Measurements from ENCODE around the gene CHD2. TPM values are rescaled to one million over a fixed set of nuclear protein-coding genes. Genes with fewer than 3 reads are reported as not detected.
A peak's percentile ranks its signal among the peaks of the same experiment; 100 is the strongest.
"Not testable (repeated sequence)": the region's sequence is repeated elsewhere in the genome, so short reads cannot be mapped to it uniquely, and the experiment has no call there.

Gene CHD2
- total RNA-seq, 6 donors from 2014 or later, result 102 to 500 (median 155) TPM

- Histone ChIP-seq H3K27me3 (no peaks in the 10 kb centered on the region), H3K36me3 (no peaks in the 10 kb centered on the region), H3K9me3 (no peaks in the 10 kb centered on the region), H3K4me1 (peaks cover 3 to 20% (median 17%) of the 10 kb centered on the region in 4 donors), H3K27ac (peak overlapping the region in 3 of 4 donors; percentile 10 to 24 (median 12)), H3K4me3 (no peak overlapping the region)
- peak; percentile 31 to 81 for ATAC-seq (ENCODE audit: low FRiP score in 2 of 2)
- peak; percentile 70 to 77 for DNase-seq
- 71 to 78% methylated on average over 11 to 29 of the region's 29 CpGs for WGBS, 2 donors
- no peak for TF ChIP-seq POLR2AphosphoS5 (IDR thresholded peaks at IDR 0.05)
- no peak for TF ChIP-seq EP300 (IDR thresholded peaks at IDR 0.05)
- TF ChIP-seq POLR2A (IDR thresholded peaks at IDR 0.05), result peak in 1 of 4 donors; percentile 21
These were observed 137.1 kb downstream of the CHD2 start for GRCh38 chr15:93036951-93037819.

- DNase-seq, result peak in 1 of 2 donors; percentile 13
- H3K4me1 ChIP-seq, result peaks cover 3 to 20% (median 17%) of the 10 kb centered on the region in 4 donors
- H3K9me3 ChIP-seq, result no peaks in the 10 kb centered on the region
- no peak overlapping the region for H3K4me3 ChIP-seq
- H3K27me3 ChIP-seq, result no peaks in the 10 kb centered on the region
- no peaks in the 10 kb centered on the region for H3K36me3 ChIP-seq
- H3K27ac ChIP-seq, result peak overlapping the region in 3 of 4 donors; percentile 10 to 24 (median 12)
- ATAC-seq (ENCODE audit: low FRiP score in 2 of 2), result no peak
- 84 to 90% methylated on average over 13 to 20 of the region's 20 CpGs for WGBS, 2 donors
- TF ChIP-seq CTCF (IDR thresholded peaks at IDR 0.05), result no peak
- TF ChIP-seq POLR2A (IDR thresholded peaks at IDR 0.05), result no peak
- TF ChIP-seq EP300 (IDR thresholded peaks at IDR 0.05), result no peak
- no peak for TF ChIP-seq POLR2AphosphoS5 (IDR thresholded peaks at IDR 0.05)
These were observed 137.9 kb downstream of the CHD2 start for GRCh38 chr15:93037820-93038705.

- DNase-seq, result peak in 1 of 2 donors; percentile 52
- 77 to 88% methylated on average over 13 of the region's 13 CpGs for WGBS, 2 donors
- not testable (repeated sequence) for ATAC-seq (ENCODE audit: low FRiP score in 2 of 2)
These were observed 139.6 kb downstream of the CHD2 start for GRCh38 chr15:93039562-93040287.

GRCh38 chr15:93040288-93041158, 140.4 kb downstream of the CHD2 start:
- 72 to 75% methylated on average over 14 to 20 of the region's 20 CpGs for WGBS, 2 donors
- H3K27me3 ChIP-seq, result no peaks in the 10 kb centered on the region
- peaks cover 3 to 20% (median 17%) of the 10 kb centered on the region in 4 donors for H3K4me1 ChIP-seq
- peak; percentile 26 to 79 for DNase-seq
- TF ChIP-seq EP300 (IDR thresholded peaks at IDR 0.05) (no peak), CTCF (IDR thresholded peaks at IDR 0.05) (no peak), POLR2AphosphoS5 (IDR thresholded peaks at IDR 0.05) (no peak), POLR2A (IDR thresholded peaks at IDR 0.05) (no peak)
- H3K27ac ChIP-seq, result no peak overlapping the region
- peaks cover 0 to 11% (median 0%) of the 10 kb centered on the region in 4 donors for H3K36me3 ChIP-seq
- no peaks in the 10 kb centered on the region for H3K9me3 ChIP-seq
- ATAC-seq (ENCODE audit: low FRiP score in 2 of 2), result peak in 1 of 2 donors; percentile 65
- H3K4me3 ChIP-seq, result no peak overlapping the region

More at GRCh38 chr15:93039562-93040287, 139.6 kb downstream of the CHD2 start:
- not testable (repeated sequence) for H3K4me3 ChIP-seq, H3K36me3 ChIP-seq, H3K9me3 ChIP-seq, H3K27me3 ChIP-seq, H3K27ac ChIP-seq
- H3K4me1 ChIP-seq, result peaks cover 3 to 20% (median 17%) of the 10 kb centered on the region in 4 donors

- Histone ChIP-seq H3K36me3 (peaks cover 0 to 11% (median 0%) of the 10 kb centered on the region in 4 donors), H3K4me3 (no peak overlapping the region), H3K27me3 (no peaks in the 10 kb centered on the region), H3K9me3 (peaks cover 0 to 3% (median 0%) of the 10 kb centered on the region in 4 donors), H3K4me1 (peaks cover 2 to 15% (median 13%) of the 10 kb centered on the region in 4 donors), H3K27ac (no peak overlapping the region)
- no peak for ATAC-seq (ENCODE audit: low FRiP score in 2 of 2)
- TF ChIP-seq EP300 (IDR thresholded peaks at IDR 0.05) (no peak), POLR2AphosphoS5 (IDR thresholded peaks at IDR 0.05) (no peak), POLR2A (IDR thresholded peaks at IDR 0.05) (no peak), CTCF (IDR thresholded peaks at IDR 0.05) (no peak)
- peak in 1 of 2 donors; percentile 62 for DNase-seq
- 65 to 71% methylated on average over 12 to 13 of the region's 13 CpGs for WGBS, 2 donors
These were observed 141.0 kb downstream of the CHD2 start for GRCh38 chr15:93041159-93041547.

Measured in upper lobe of left lung (tissue), 6 donors.